ENCODE data around the gene SSBP3. TPM values are rescaled to one million over a fixed set of nuclear protein-coding genes. Genes with fewer than 3 reads are reported as not detected.

The SSBP3 gene
- total RNA-seq, 4 donors from 2014 or later = 32.8 to 63.4 (median 47.4) TPM

DNA sequence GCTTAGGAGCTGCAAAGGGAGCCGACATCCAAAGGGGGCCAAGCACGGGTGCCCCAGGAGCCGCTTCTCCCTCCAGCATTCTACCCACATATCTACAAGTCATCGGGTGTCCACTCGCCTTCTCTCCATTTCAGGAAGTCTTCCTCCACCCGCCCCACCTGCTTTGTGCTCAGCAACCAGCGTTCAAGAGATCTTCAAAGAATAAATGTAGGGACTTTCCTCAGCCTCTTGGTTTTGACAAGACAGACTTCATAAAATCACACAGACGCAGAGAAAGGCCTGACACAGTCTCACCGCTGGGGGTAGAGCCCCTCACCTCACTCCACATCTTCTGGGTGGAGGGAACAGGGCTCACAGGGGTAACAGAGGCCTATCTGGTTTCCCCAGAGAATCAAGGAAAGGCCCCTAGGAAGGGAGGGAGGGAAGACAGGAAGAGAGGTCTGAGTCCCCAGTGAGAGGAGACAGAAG lies 49.5 kb downstream of the SSBP3 start:
- no peak for DNase-seq (ENCODE audit: extremely low spot score)
- Histone ChIP-seq H3K9me3 (no peaks in the 10 kb centered on the region), H3K27me3 (no peaks in the 10 kb centered on the region), H3K4me1 (peaks cover 57 to 89% (median 83%) of the 10 kb centered on the region in 4 donors), H3K27ac (replicated peaks in 1 of 4) (peak overlapping the region in 1 of 4 donors; percentile 17), H3K36me3 (no peaks in the 10 kb centered on the region), H3K4me3 (no peak overlapping the region)
- 85% methylated on average over 9 of the region's 9 CpGs for WGBS
- intact Hi-C loops (cut with DNase I) = no loop called here
- TF ChIP-seq POLR2AphosphoS5 (IDR thresholded peaks at IDR 0.05) (no peak), EP300 (IDR thresholded peaks at IDR 0.05) (no peak), POLR2A (IDR thresholded peaks at IDR 0.05; ENCODE audit: low read depth) (no peak)
- TF ChIP-seq, protein P1, sequence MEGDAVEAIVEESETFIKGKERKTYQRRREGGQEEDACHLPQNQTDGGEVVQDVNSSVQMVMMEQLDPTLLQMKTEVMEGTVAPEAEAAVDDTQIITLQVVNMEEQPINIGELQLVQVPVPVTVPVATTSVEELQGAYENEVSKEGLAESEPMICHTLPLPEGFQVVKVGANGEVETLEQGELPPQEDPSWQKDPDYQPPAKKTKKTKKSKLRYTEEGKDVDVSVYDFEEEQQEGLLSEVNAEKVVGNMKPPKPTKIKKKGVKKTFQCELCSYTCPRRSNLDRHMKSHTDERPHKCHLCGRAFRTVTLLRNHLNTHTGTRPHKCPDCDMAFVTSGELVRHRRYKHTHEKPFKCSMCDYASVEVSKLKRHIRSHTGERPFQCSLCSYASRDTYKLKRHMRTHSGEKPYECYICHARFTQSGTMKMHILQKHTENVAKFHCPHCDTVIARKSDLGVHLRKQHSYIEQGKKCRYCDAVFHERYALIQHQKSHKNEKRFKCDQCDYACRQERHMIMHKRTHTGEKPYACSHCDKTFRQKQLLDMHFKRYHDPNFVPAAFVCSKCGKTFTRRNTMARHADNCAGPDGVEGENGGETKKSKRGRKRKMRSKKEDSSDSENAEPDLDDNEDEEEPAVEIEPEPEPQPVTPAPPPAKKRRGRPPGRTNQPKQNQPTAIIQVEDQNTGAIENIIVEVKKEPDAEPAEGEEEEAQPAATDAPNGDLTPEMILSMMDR (IDR thresholded peaks at IDR 0.05) = no peak

DNA sequence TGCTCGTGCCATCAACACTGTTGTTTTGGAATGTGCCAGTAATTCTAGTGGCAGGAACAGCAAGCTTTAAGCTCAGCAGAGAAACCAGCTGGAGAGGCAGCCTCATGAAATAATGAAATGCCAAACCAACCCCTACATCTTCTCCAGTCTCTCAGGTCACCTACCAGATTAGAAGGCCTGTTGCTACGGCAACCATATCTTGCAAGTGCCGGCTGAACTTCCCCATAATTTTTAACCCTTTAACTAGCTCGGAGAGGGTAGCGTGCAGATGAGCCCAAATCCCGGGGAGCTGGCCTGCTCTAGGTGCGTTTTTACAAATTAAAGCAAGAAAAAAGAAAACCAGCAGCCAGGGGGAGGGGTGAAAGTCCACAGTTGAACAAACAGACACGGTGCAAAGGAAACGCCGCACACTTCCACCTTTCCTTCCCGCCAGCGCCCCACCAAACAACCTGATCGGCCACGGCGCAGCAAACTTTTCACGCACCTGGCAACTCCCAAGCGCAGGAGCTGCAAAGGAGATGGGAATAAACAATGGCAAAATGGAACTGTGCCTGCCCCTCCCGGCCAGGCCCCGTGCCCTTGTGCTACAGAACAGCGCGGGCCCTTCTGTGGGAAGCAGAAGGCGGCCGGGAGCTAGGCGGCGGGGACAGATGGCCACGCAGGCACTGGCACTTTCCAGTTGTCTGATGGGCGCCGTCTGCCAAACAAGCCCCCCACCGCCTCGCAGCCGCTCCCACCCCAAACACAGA lies 50.1 kb downstream of the SSBP3 start:
- DNase-seq (ENCODE audit: extremely low spot score) = no peak
- H3K27ac ChIP-seq (replicated peaks in 1 of 4) = peak overlapping the region in 1 of 4 donors; percentile 17
- no peaks in the 10 kb centered on the region for H3K36me3 ChIP-seq
- TF ChIP-seq, protein P1 (IDR thresholded peaks at IDR 0.05) = no peak
- TF ChIP-seq EP300 (IDR thresholded peaks at IDR 0.05) (no peak), POLR2A (IDR thresholded peaks at IDR 0.05; ENCODE audit: low read depth) (no peak), POLR2AphosphoS5 (IDR thresholded peaks at IDR 0.05) (no peak)
- intact Hi-C loops (cut with DNase I) = no loop called here
- peaks cover 52 to 91% (median 87%) of the 10 kb centered on the region in 4 donors for H3K4me1 ChIP-seq
- peak overlapping the region in 1 of 4 donors; percentile 33 for H3K4me3 ChIP-seq
- H3K9me3 ChIP-seq = no peaks in the 10 kb centered on the region
- 78% methylated on average over 31 of the region's 31 CpGs for WGBS
- no peaks in the 10 kb centered on the region for H3K27me3 ChIP-seq

DNA sequence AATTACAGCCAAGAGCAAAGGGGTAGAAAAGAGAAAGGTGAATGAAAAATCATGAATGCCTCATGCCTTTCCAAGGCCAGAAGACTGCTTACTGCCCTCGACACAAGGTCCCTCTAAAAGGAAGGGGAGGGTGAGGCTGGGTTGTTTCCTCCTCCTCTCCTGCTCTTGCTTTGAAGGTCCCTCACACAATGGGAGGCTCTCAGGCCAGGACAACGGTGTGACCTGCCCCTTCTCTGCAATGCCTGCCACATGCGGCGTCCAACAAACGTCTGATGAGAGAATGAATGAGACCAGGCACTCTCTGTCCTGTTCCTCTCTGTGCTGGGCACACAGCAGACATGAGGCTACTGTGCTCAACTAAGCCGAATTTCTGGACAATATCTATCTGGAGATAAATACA lies 51.3 kb downstream of the SSBP3 start:
- H3K9me3 ChIP-seq = no peaks in the 10 kb centered on the region
- TF ChIP-seq, protein P1 (IDR thresholded peaks at IDR 0.05) = no peak
- no peak for TF ChIP-seq POLR2A (IDR thresholded peaks at IDR 0.05; ENCODE audit: low read depth)
- peak in 1 of 2 donors; percentile 18 for TF ChIP-seq POLR2AphosphoS5 (IDR thresholded peaks at IDR 0.05)
- TF ChIP-seq EP300 (IDR thresholded peaks at IDR 0.05) = no peak
- peaks cover 49 to 96% (median 87%) of the 10 kb centered on the region in 4 donors for H3K4me1 ChIP-seq
- no peaks in the 10 kb centered on the region for H3K36me3 ChIP-seq
- no peaks in the 10 kb centered on the region for H3K27me3 ChIP-seq
- whole genome bisulfite sequencing = 81% methylated on average over 6 of the region's 6 CpGs
- H3K4me3 ChIP-seq = no peak overlapping the region
- no peak for DNase-seq (ENCODE audit: extremely low spot score)
- intact Hi-C loops (cut with DNase I) = no loop called here
- H3K27ac ChIP-seq (replicated peaks in 1 of 4) = no peak overlapping the region

DNA sequence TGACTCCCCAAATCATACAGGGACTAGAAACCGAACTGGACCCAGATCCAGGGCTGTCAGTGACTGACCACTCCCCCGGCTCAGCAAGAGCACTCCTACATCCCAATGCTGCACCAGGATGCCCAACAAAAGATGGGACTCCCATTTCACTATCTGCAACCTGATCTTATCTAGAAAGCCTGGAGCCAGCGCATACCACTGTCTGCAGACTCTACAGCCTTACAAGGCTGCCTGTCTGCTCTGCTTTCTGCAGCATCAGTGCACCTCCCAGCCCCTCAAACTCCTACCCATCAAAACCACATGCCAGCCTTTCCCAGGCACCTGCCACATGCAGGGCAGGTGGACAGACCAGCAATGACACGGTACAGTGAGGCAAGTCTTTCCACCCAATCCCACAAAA lies 52.2 kb downstream of the SSBP3 start:
- H3K4me3 ChIP-seq = no peak overlapping the region
- H3K4me1 ChIP-seq = peaks cover 47 to 96% (median 80%) of the 10 kb centered on the region in 4 donors
- no peak for TF ChIP-seq POLR2A (IDR thresholded peaks at IDR 0.05; ENCODE audit: low read depth)
- TF ChIP-seq EP300 (IDR thresholded peaks at IDR 0.05) = no peak
- TF ChIP-seq POLR2AphosphoS5 (IDR thresholded peaks at IDR 0.05) = no peak
- TF ChIP-seq, protein P1 (IDR thresholded peaks at IDR 0.05) = no peak
- DNase-seq (ENCODE audit: extremely low spot score) = no peak
- WGBS = 80% methylated on average over 4 of the region's 4 CpGs
- no peaks in the 10 kb centered on the region for H3K27me3 ChIP-seq
- H3K36me3 ChIP-seq = no peaks in the 10 kb centered on the region
- intact Hi-C loops (cut with DNase I) = no loop called here
- H3K27ac ChIP-seq (replicated peaks in 1 of 4) = no peak overlapping the region
- no peaks in the 10 kb centered on the region for H3K9me3 ChIP-seq
